Posterior cingulate gyrus (tissue), 11 donors: ENCODE measurements around the gene SUSD2.
"Not testable (repeated sequence)": the region's sequence is repeated elsewhere in the genome, so short reads cannot be mapped to it uniquely, and the experiment has no call there.

Experiments
- DNase-seq, 10 donors: peaks; one replicate each; pipeline versions ENCODE4 v3.0.0 to v3.0.0-alpha.2; 2020 to 2021; ENCODE audit warnings: mixed read lengths in 3 of 10
- intact Hi-C: fragments of 100-400 bp; cut with DNase I; formaldehyde crosslinking; loops from one replicate; pipeline ENCODE4 v1.15.1; 2023

SUSD2 gene

GRCh38 chr22:24181088-24181995 lies at the start of gene SUSD2:
SUSD2 (plus strand) TSS chr22:24181487; CDS start chr22:24181520, 33 bp downstream.
- intact Hi-C loops: no loop called here
- DNase-seq: peak in 3 of 10 donors; percentile 66 to 83 (median 67)

- peak in 2 of 10 donors; percentile 62 to 66 for DNase-seq
- intact Hi-C loops: no loop called here
Observed at GRCh38 chr22:24133187-24133965, 47.9 kb upstream of the SUSD2 start.

- intact Hi-C loops: no loop called here
- DNase-seq: peak; percentile 50 to 99 (median 88)
Observed at GRCh38 chr22:24134090-24134846, 47.0 kb upstream of the SUSD2 start.

- intact Hi-C loops, DNase-seq: not testable (repeated sequence)
Observed at GRCh38 chr22:24136533-24136932, 44.8 kb upstream of the SUSD2 start.

- no peak for DNase-seq
- intact Hi-C loops: no loop called here
Observed at GRCh38 chr22:24137595-24137994, 43.7 kb upstream of the SUSD2 start.

- no peak for DNase-seq
- intact Hi-C loops: no loop called here
Observed at GRCh38 chr22:24138649-24139420, 42.5 kb upstream of the SUSD2 start.

GRCh38 chr22:24140357-24140756 lies 40.9 kb upstream of the SUSD2 start:
- DNase-seq: peak in 4 of 10 donors; percentile 53 to 92 (median 70)
- intact Hi-C loops: no loop called here

- no peak for DNase-seq
- intact Hi-C loops: no loop called here
Observed at GRCh38 chr22:24141586-24141985, 39.7 kb upstream of the SUSD2 start.

GRCh38 chr22:24142241-24142640 lies 39.0 kb upstream of the SUSD2 start:
- intact Hi-C loops: no loop called here
- no peak for DNase-seq

- intact Hi-C loops: no loop called here
- DNase-seq: no peak
Observed at GRCh38 chr22:24142831-24143230, 38.5 kb upstream of the SUSD2 start.

- intact Hi-C loops: no loop called here
- DNase-seq: no peak
Observed at GRCh38 chr22:24144056-24144777, 37.1 kb upstream of the SUSD2 start.

- intact Hi-C loops: no loop called here
- no peak for DNase-seq
Observed at GRCh38 chr22:24144778-24145085, 36.6 kb upstream of the SUSD2 start.

GRCh38 chr22:24145446-24146193 lies 35.7 kb upstream of the SUSD2 start:
- intact Hi-C loops: no loop called here
- DNase-seq: no peak

GRCh38 chr22:24146194-24146616 lies 35.1 kb upstream of the SUSD2 start:
- peak in 2 of 10 donors; percentile 33 to 81 for DNase-seq
- intact Hi-C loops: no loop called here

- intact Hi-C loops: no loop called here
- peak in 2 of 10 donors; percentile 32 to 77 for DNase-seq
Observed at GRCh38 chr22:24146791-24147353, 34.4 kb upstream of the SUSD2 start.

GRCh38 chr22:24147666-24148065 lies 33.6 kb upstream of the SUSD2 start:
- intact Hi-C loops: no loop called here
- no peak for DNase-seq

GRCh38 chr22:24148266-24149197 lies 32.8 kb upstream of the SUSD2 start:
- intact Hi-C loops: no loop called here
- DNase-seq: no peak
